Stimulated activated CD8-positive, alpha-beta memory T cell treated with anti-CD3 and anti-CD28 coated beads, Interleukin-4, amount 100 ng/mL, for 4 hours (primary cell): Measurements from ENCODE around the gene INPP4B.
A peak's percentile ranks its signal among the peaks of the same experiment; 100 is the strongest.

Experiments
- DNase-seq, 2 donors: peaks; one replicate each; pipeline ENCODE4 v3.0.0-alpha.2; 2020; ENCODE audit warnings: low read depth in 2 of 2, low spot score in 1 of 2

Gene INPP4B

DNA sequence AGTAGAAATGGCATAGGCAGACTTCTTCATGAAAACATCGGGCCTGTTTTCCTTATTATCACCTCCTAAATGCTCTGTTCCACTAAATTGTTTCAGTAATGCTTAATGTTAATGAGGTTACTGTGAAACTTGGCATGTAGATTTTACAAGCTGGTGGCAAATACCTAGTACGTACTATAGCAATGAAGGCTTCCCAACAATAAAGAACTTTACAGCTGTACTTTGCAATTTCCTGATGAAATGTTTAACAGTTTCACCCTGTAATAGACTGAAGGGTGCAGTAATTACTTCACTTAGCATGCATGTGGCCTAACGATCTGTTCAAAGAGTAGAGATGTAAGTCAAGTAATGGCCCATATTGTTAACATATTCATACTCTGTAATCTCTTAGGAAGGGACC is 685.0 kb downstream of the INPP4B start:
- no peak for DNase-seq

DNA sequence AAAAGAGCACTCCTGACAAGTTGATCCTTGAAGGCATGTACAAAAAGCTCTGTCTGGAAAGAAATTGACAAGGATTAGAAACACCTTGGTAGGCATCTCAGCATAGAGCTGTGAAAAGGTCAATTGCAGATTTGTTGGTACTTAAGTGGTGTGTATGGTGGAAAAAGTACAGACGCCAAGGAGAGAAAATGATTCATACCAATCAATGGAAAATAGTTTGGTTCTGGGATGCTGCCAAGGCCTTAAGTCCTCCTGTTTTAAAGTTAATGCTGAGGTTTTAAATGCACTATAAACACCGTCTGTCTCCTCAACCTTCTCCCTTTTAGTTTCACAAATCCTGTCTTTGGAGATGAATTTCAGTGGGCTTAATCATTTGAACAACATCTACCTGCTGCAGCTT is 685.6 kb downstream of the INPP4B start:
- no peak for DNase-seq

DNA sequence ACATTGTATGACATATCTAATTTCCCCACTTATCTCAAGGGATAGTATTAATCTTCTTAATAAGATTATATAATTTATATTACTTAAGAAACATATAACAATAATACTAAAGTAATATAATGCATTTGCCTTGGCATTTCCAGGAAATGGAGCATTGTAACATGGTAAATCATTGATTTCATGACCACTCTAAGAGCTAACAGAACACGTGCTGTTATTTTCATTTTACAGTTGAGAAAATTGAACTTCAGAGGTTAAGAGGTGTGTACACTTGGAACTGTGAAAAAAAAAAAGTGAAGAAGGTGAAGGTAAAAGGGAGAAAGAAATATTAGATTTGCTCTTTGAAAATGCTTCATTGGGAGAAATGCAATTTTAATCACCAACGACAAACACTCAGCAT is 687.1 kb downstream of the INPP4B start:
- DNase-seq: no peak

DNA sequence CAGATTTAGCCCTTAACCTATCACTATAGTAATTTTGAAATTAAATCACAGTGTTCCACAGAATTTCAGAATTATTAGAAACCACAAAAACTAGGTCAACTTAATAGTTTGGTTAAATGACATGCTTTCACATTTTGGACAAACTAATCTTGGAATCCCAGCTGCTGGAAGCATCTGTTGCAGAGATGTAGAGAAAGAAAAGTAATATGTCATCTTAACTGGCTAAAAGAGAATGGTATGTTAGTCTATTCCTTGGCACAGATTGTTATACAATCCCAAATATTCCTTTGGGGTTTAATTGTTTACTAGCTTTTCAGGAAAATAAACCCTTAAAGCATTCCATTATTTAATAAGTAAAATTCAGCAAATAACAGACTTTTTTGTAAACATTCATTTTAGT is 689.8 kb downstream of the INPP4B start:
- DNase-seq: no peak

DNA sequence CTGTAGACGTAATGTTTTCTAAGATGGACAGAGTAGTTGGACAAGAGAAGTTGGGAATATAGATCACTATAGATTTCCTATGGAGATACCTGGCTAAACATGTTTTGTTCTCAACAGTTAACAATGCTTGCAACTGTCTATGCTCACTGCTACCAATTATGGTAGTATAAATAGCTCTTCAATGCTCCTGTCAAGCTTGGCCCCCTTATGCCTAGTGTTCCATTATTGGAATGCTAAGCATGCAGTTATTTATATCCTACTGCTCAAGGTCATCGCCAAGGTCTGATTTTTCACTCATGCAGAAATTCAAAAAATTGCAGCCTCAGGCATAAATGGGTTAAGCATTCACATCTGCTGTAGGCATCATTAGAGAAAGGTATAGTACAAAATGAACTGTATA is 690.8 kb downstream of the INPP4B start:
- DNase-seq: no peak

DNA sequence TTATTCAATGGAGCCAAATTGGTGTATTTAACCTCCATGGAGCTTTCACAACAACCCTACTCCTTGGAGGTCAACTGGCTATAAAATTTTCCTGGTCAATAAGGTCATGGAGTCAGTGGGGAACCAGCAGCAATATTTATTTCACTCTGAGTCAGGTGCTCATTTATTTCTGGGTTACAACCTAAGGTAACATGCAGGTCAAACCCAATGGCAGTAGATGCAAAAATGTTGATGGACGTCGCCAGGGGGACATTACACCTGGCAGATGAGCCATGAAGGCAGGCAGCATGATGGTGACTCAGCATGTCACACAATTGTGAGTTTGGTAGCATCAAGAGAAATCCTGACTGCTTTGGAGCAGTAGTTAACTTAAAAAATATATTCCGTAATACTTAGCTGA is 695.6 kb downstream of the INPP4B start:
- DNase-seq: no peak

DNA sequence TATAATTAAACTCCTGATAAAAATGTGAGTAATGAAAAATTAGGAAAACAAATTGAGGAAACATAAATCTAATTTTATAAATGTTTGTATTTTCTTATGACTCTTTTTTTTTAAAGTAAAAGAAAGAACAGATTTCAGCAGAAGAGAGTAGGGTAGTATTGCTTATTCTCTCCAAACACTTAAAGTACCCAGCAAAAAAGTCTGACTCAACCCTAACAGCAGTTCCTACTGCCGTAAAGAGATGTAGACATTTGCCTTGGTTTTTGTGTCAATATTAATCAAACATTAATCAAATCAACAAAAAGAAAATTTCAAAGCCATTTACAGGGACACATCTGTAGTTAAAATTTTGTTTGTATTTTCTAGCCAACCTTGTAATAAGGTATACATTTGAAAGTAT is 701.3 kb downstream of the INPP4B start:
- no peak for DNase-seq

DNA sequence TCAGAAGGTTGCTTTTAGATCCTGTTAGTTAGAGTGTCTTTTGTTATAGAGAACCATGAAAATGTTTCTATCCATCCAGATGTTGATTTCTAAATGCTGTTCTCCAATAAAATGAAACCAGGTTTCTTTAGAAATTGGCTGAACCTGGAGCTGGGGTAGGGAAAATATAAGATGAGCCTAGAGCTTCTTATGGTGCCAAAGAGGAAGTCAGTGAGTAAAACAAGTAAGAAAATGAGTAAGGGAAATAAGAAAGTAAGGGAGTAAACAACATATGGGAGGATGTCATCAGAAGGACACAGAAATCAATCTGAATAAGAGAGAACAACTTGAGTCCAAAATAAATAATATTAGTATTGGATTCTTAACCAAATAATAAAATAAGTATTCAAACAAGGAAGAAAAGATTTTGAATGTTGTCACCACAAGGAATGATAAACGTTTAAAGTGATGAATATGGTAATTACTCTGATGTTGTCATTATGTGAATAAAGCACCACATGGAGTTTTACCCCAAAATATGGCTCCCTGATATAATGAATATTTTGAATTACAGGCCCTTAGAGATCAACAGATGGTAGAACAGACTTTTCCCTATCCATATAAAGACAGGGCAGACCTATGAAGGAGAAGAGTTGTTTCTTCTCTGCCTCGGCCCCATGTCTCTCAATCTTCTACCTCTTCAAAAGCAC is 703.6 kb downstream of the INPP4B start:
- DNase-seq: no peak

DNA sequence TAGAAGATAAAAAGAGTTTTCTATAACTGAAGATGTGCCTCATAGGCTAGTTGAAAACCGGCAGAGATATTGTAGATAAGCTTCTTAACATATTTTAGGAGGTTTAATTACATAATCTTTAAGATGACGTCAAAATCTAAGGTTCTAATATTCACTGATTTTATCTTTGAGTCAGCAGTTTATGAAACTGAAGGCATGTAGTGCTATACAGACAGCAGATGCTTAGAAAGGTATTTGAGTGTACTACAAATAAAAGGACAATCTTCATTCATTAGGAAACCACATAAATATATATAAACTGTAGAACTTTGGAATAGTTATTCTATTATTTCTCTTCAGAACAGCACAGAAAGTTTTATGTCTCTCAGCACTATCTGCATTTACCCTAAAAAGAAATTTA is 704.9 kb downstream of the INPP4B start:
- DNase-seq: no peak

DNA sequence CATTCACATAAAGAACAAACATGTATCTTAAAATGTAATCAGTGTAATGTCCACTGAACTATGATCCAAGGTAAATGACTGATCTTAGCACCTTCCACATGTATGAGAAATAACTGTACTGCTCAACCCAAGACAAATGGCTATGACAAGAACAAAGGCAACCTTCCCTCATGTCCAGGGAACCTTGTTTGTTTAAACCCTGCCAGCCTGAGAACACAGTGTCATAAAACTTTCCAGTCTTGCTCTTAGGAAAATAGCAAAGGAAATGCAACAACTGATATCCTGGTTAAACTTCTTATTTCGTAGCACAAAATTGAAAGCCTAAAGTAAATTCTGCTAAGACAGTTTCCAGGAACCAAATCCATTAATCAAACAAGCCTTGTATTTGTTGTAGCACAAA is 715.4 kb downstream of the INPP4B start:
- DNase-seq: no peak

DNA sequence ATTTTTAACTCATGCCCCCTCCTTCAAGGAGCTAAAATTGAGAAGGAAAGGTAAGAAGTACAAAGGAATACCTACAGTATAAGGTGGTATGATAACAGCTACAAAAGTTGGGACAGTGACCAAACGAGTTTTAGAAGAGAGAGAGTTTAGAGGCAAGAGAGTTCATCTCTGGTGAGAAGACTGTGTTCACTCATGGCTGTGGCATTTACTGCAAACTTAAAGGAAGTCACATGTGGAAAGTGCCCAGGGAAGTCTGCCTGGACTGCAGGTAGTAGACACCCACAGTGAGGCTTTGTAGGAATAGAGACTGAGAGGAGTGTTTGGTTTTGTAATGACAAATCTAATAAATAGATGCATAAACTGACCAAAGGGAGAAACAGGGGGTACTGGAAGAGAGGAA is 716.2 kb downstream of the INPP4B start:
- no peak for DNase-seq

DNA sequence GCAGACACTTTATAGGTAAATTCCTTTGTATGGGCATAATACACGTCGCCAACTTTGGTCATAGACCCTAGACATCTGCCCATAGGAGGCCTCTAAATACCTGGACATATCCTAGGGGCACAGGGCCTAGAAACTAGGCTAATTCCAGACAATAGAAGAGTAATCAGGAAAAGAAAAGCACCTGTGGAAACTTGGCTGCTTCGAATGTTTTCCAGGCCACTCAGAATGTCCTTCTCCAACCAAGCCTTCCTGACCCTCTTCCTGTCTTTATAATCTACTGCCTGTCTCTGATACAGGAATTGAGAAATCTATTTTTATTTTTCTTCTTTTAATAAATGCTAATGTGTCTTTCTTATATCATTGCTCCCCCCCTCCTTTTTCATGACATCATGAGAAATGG is 716.6 kb downstream of the INPP4B start:
- no peak for DNase-seq

DNA sequence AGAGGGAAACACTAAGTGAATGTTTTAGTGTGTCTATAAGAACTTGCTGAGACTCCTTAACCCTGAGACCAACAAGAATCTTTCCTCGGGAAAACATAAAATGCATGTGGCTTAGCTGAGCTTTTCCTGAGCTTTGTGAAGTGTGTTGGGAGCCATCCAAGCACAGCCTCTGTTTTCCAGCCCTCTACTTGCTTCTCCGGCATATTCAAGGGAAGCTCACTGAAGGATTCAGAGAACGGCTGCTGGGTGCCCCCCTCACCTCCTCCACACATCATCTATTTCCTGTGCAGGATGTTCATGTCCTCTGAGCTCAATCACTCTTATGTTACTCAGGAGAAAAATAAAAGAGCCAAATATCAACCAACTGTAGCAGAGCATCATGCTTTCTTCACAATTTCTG is 717.6 kb downstream of the INPP4B start:
- DNase-seq: no peak

DNA sequence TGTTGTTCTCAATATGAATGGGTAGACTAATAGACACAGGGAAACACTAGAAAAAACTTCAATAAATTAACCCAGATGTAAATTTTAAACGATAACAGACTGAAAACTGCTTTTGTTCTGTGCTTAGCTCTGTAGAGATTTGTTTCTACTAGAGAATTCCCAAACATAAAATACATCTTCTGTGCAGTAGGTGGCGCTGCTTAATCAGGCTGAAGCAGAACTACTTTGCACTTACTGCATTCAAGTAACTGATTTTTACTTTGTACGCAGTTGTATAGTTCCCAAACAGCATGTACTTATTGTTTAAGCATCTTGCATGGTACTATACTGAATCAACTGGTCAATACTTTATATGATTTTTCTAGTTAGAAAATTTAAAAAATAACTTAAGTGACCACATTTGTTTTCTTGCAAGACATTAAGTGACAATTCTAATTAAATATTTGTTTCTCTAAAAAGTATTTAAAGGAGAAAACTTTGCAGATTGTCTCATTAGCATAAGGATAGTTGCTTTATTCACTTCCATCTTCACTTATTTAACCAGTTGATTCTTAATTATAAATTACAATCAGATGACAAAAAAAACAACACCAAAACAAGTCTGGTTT is 719.1 kb downstream of the INPP4B start:
- DNase-seq: peak; percentile 17 to 32

DNA sequence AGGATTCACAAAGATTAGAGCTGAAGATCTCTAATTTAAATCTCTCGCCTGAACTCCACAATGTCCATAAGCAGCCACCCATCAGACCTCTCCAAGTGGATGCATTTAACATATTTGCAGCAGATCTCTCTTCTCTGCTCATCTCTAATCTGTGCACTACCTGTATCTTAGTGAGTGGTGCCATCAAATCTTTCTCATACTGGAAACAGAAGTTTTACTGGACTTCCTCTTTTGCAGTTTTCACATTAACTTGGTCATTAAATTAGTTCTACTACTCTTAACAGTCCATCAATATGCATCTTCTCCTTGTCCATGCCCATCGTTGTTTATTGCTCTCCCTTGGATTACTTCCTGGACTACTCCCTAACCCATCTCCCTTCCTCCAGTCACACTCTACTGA is 721.2 kb downstream of the INPP4B start:
- no peak for DNase-seq

DNA sequence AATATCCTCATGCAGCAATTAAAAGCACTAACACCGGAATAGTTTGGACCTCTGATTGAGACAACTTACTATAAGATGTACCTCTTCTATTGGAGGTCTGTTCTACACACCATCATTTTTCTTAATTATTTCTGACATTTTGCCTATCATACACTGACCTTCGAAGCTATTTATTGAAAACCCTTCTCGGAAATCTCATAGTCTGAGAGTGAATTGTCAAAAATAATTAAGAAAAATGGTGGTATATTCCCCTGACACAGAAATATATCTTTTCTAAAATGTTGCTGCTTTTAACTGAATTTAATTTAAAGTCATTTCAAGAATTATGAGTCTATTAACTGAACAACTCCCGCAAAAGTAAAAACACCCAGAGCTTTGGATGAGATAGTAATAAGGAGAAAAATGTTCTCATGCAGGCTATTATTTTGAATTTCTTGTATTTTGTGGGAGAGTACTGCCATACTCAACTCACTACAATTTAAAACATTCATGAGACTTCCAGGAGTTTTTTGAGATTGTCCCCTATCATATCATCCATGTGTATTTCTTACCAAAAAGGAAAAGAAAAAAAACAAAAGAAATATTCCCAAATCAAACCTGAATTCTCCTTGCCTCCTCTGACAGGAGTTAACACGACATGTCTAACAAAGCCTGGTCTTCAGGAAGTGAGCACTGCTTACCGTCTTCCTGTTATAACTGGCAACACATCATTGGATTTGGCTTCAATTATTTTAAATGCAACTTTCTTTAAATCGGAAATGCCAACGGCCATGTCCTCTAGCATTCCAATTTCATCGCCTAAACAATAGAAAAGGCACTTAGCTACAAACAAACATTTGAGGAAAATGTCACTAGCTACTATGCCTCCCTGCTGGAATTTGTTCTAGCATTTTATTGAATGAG is 724.4 kb downstream of the INPP4B start:
- DNase-seq: no peak

DNA sequence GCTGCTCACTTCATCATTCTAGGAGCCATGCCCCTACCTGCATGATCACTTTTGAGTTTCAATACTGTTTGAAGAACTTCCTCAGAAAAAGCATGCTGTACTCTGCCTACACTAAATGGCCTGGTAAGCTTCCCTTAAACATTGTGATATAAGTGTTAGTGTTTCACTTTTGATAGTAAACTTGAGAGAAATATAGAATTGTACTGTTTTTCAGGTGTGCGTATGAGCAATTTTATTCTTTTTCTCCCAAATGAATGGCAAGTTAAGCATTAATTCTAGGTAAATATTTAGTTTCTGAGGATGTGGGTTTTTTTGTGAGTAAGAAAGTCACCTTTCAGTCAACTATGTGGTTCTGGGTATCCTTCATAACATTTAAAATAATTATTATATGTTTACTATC is 725.2 kb downstream of the INPP4B start:
- no peak for DNase-seq

DNA sequence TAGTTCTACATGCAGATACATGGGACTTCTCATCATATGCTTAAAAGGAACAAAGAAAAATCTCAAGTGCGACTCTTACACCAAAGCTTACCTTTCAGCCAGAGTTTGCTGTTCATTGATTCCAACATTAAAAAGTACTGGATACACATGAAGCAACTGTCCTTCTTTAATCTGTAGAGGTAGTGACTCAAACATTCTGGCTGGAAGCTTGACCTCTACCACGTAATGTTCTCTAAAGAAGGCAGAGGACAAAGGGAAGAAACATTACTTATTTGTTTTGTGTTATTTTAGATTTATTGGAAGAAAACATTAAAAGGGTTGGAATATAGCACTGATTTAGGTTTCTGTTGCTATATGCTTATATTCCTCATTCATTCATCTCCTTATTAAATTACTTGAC is 733.6 kb downstream of the INPP4B start:
- no peak for DNase-seq

DNA sequence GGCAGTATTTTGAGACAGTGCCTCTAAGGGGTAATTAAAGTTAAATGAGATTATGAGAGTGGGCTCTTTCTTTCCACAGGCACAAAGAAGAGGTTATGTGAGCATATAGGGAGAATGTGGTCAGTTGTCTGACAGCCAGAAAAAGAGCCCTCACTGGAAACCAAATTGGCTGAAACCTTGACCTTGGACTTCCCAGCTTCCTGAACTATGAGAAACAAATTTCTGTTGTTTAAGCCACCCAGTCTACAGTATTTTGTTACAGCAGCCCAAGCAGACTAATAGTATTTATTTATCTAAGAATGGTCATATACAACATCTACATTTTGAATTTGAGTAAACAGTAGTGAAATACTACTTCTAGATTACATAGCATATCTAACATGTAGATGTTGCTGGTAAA is 736.0 kb downstream of the INPP4B start:
- no peak for DNase-seq

DNA sequence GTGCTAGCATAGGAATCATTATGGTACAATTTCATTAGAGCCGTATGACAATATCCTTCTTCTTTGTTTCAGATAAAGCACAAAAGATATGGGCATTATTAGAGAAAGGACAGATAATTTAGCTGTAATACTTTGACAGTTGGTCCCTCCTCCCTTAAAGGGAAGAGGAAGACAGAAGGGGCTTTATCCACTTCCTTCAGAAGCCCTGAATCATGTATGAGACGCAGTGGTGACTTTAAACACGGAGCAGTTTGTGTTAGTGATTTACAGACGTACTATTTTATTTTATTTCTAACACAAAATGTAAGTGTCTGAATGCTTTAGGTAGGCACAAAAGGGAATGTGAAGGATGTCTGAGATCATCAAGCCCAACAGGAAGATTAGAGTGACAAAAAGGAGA is 742.1 kb downstream of the INPP4B start:
- DNase-seq: no peak

DNA sequence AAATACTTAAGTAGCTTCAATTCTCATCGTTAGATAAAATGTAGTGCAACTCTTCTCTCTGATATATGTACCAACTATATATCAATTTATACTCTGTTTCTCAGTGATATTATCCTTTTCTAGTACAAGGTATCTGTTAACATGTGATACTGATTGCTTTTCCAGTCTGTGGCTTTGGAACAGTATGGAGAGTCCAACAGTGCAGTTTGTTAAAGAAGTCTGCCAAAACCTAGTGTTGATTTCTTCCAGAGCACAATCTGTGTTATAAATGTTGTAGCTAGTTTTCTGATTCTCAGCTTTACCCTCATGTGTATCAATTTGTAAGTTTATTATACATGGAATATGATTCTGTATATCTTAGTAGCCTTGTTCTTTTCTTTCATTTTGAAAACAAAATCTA is 744.7 kb downstream of the INPP4B start:
- DNase-seq: no peak

DNA sequence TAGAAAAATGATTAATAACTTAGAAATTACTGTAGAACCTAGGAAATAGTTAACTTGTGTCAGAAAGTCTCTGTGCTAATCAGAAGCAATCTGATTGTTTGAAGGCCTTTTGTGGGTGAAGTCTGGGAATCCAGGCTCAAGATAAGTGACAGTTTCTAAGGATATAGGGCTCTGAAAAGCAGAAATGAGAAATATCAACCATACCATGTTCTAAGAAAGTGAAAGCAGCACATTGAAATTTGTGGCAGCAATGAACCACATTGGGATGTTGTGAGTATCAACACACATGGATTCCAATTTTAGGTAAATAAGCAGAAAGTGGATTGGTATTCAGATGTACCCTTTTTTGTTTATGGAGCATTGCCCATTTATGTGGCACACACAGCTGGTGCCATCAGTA is 745.2 kb downstream of the INPP4B start:
- no peak for DNase-seq
